Body of pancreas (tissue), 4 donors: ENCODE measurements around the gene CD74. TPM values are rescaled to one million over a fixed set of nuclear protein-coding genes. Genes with fewer than 3 reads are reported as not detected.

ENCODE experiments used
- ATAC-seq: fragments of 150-250 bp; one replicate; pipeline ENCODE4 v1.9.1; 2016
- DNase-seq, 4 donors: peaks; one replicate each; pipeline ENCODE4 v3.0.0-alpha.2; 2019
- H3K27ac ChIP-seq, 4 donors: fragments of 200-600 bp; sonication (generic); 1 replicate in 3 of 4; 2 replicates in 1 of 4; pipeline versions ENCODE4 v1.5.1 to v1.6.1; 2016 to 2019; ENCODE audit warnings: mild to moderate bottlenecking in 1 of 4, mixed read lengths in 1 of 4, moderate library complexity in 1 of 4
- H3K27me3 ChIP-seq, 2 donors: fragments of 200-600 bp; sonication (generic); one replicate each; pipeline ENCODE4 v1.6.0; 2016; ENCODE audit warnings: mild to moderate bottlenecking in 1 of 2
- H3K36me3 ChIP-seq, 2 donors: fragments of 200-600 bp; sonication (generic); replicated peaks in 1 of 2; 2 replicates each; pipeline ENCODE4 v1.5.1; 2016; ENCODE audit warnings: low read depth in 2 of 2; ENCODE audit not compliant: insufficient read depth in 1 of 2
- H3K4me1 ChIP-seq: fragments of 200-600 bp; sonication (generic); one replicate; pipeline ENCODE4 v1.6.0; 2016
- H3K4me3 ChIP-seq, 2 donors: fragments of 200-600 bp; sonication (generic); 1 replicate in 1 of 2; 2 replicates in 1 of 2; pipeline ENCODE4 v1.5.1; 2016 to 2019
- H3K9me3 ChIP-seq, 3 donors: fragments of 200-600 bp; sonication (generic); 1 replicate in 2 of 3; 2 replicates in 1 of 3; pipeline ENCODE4 v1.5.1; 2016
- POLR2A ChIP-seq, 3 donors: fragments of 450-650 bp; IDR thresholded peaks; one replicate each; pipeline ENCODE4 v1.6.1; 2016; ENCODE audit warnings: antibody characterized with exemption in 3 of 3, mild to moderate bottlenecking in 2 of 3
- WGBS, 2 donors: methylation state at CpG; one replicate each; pipeline ENCODE4 v1.1.5; 2017; 5-methylcytosine and 5-hydroxymethylcytosine counted together
- intact Hi-C: fragments of 100-400 bp; cut with DNase I; formaldehyde crosslinking; loops from one replicate; pipeline ENCODE4 v1.15.1; 2023
- total RNA-seq, 2 donors: library from RNA; depleted of rRNA; stranded (reverse); fragments of >200 nt; gene quantifications; one replicate each; pipeline ENCODE4 v1.1.0, GENCODE V29; 2016
- TF ChIP-seq, protein P1 (sequence below), 7 experiments: fragments of 450-650 bp in 4 of 7; fragments of 200-600 bp in 3 of 7; sonication (generic) in 3 of 7; IDR thresholded peaks; one replicate each; pipeline ENCODE4 v1.5.1; 2016 to 2019; ENCODE audit warnings: antibody characterized with exemption in 7 of 7

Gene CD74
- total RNA-seq, 2 donors from 2014 or later: 130 to 405 TPM

DNA sequence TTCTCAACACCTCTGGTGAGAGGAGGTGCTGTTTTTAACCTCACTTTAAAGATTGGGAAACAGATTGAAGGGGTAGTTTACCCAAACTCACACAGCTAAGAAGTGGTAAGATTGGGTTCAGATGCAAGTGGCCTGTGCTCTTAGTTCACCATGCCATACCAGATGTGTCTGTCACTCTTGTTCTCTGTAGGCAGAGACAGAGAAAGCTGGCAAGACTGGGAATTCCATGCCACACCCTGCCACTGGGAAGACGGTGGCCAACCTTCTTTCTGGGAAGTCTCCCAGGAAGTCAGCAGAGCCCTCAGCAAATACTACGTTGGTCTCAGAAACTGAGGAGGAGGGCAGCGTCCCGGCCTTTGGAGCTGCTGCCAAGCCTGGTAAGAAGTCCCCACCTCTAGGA lies 44.2 kb downstream of the CD74 start:
- Histone ChIP-seq H3K36me3 (peaks cover 13 to 58% of the 10 kb centered on the region in 2 donors), H3K4me3 (no peak overlapping the region), H3K4me1 (no peaks in the 10 kb centered on the region), H3K27me3 (no peaks in the 10 kb centered on the region), H3K27ac (no peak overlapping the region), H3K9me3 (no peaks in the 10 kb centered on the region)
- ATAC-seq (no peak), DNase-seq (no peak)
- intact Hi-C loops: no loop called here
- TF ChIP-seq POLR2A (IDR thresholded peaks at IDR 0.05): no peak
- TF ChIP-seq, protein P1, sequence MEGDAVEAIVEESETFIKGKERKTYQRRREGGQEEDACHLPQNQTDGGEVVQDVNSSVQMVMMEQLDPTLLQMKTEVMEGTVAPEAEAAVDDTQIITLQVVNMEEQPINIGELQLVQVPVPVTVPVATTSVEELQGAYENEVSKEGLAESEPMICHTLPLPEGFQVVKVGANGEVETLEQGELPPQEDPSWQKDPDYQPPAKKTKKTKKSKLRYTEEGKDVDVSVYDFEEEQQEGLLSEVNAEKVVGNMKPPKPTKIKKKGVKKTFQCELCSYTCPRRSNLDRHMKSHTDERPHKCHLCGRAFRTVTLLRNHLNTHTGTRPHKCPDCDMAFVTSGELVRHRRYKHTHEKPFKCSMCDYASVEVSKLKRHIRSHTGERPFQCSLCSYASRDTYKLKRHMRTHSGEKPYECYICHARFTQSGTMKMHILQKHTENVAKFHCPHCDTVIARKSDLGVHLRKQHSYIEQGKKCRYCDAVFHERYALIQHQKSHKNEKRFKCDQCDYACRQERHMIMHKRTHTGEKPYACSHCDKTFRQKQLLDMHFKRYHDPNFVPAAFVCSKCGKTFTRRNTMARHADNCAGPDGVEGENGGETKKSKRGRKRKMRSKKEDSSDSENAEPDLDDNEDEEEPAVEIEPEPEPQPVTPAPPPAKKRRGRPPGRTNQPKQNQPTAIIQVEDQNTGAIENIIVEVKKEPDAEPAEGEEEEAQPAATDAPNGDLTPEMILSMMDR (IDR thresholded peaks at IDR 0.05): no peak
- WGBS, 2 donors: 94 to 97% methylated on average over 3 to 4 of the region's 4 CpGs

DNA sequence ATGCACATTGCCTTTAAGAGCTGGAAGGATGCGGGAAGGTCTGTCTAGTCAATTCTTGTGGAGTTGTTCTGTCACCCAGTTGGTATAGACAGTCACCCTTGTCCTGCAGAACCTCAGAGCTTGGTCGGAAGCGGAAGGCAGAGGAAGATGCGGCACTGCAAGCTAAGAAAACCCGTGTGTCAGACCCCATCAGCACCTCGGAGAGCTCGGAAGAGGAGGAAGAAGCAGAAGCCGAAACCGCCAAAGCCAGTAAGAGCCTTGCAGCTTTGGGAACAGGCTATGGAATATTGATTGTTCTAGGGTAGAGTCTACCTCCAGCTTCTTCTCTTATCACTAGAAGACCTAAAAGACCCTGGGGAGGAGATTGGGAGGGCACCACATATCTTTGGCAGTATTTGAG lies 48.7 kb downstream of the CD74 start:
- 85 to 91% methylated on average over 9 of the region's 9 CpGs for WGBS, 2 donors
- Histone ChIP-seq H3K27ac (no peak overlapping the region), H3K4me3 (no peak overlapping the region), H3K4me1 (peaks cover 6% of the 10 kb centered on the region), H3K36me3 (peaks cover 0 to 33% of the 10 kb centered on the region in 2 donors), H3K9me3 (no peaks in the 10 kb centered on the region), H3K27me3 (no peaks in the 10 kb centered on the region)
- intact Hi-C loops: no loop called here
- no peak for DNase-seq
- TF ChIP-seq, protein P1 (IDR thresholded peaks at IDR 0.05): no peak
- no peak for TF ChIP-seq POLR2A (IDR thresholded peaks at IDR 0.05)
- no peak for ATAC-seq

DNA sequence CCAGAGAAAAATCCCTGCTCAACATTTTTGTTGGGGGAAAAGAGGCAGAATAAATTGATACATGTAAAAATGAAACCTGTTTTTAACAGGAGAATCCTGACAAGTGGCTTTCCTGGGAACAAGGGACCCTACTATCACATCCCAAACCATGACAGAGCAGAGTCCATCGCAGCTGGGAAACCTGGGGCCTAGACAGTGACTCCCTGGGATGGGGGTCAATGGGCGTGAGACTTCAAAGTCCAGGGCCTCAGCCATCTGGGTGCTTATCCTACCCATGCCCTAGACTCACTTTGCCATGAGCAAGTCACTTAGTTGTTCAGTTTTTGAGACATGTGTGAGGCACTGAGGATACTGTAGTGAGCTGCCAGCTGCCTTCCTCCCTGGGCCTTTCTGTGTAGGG lies 49.5 kb downstream of the CD74 start:
- H3K27ac ChIP-seq: no peak overlapping the region
- ATAC-seq (no peak), DNase-seq (no peak)
- H3K4me3 ChIP-seq: no peak overlapping the region
- TF ChIP-seq, protein P1 (IDR thresholded peaks at IDR 0.05): no peak
- no peak for TF ChIP-seq POLR2A (IDR thresholded peaks at IDR 0.05)
- H3K4me1 ChIP-seq: peaks cover 14% of the 10 kb centered on the region
- peaks cover 0 to 33% of the 10 kb centered on the region in 2 donors for H3K36me3 ChIP-seq
- 92 to 100% methylated on average over 2 of the region's 2 CpGs for WGBS, 2 donors
- H3K27me3 ChIP-seq: no peaks in the 10 kb centered on the region
- H3K9me3 ChIP-seq: no peaks in the 10 kb centered on the region
- intact Hi-C loops: no loop called here

DNA sequence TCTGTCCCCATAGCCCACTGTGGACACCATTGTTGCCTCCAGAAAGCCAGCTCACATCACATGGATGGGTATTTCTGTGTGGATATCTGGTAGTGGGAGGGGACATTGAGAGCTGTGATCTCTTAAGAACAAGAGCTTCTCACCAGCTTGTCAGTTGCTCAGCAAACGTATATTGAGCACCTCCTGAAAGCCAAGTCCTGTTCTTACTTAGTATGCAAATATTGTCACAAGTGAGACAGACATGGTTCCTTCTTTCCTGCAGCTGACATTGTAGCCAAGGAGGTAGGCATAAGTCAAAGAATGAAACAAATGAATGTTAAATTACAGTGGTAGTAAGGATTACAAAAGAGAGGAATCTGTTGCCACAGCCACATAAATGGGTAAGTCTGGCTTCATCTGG lies 51.4 kb downstream of the CD74 start:
- no peak overlapping the region for H3K27ac ChIP-seq
- ATAC-seq (no peak), DNase-seq (no peak)
- H3K9me3 ChIP-seq: no peaks in the 10 kb centered on the region
- TF ChIP-seq POLR2A (IDR thresholded peaks at IDR 0.05): no peak
- TF ChIP-seq, protein P1 (IDR thresholded peaks at IDR 0.05): no peak
- H3K4me3 ChIP-seq: no peak overlapping the region
- no peaks in the 10 kb centered on the region for H3K27me3 ChIP-seq
- intact Hi-C loops: no loop called here
- WGBS, 2 donors: 70 to 100% methylated on average over 1 of the region's 1 CpG
- H3K36me3 ChIP-seq: peaks cover 0 to 26% of the 10 kb centered on the region in 2 donors
- peaks cover 23% of the 10 kb centered on the region for H3K4me1 ChIP-seq

DNA sequence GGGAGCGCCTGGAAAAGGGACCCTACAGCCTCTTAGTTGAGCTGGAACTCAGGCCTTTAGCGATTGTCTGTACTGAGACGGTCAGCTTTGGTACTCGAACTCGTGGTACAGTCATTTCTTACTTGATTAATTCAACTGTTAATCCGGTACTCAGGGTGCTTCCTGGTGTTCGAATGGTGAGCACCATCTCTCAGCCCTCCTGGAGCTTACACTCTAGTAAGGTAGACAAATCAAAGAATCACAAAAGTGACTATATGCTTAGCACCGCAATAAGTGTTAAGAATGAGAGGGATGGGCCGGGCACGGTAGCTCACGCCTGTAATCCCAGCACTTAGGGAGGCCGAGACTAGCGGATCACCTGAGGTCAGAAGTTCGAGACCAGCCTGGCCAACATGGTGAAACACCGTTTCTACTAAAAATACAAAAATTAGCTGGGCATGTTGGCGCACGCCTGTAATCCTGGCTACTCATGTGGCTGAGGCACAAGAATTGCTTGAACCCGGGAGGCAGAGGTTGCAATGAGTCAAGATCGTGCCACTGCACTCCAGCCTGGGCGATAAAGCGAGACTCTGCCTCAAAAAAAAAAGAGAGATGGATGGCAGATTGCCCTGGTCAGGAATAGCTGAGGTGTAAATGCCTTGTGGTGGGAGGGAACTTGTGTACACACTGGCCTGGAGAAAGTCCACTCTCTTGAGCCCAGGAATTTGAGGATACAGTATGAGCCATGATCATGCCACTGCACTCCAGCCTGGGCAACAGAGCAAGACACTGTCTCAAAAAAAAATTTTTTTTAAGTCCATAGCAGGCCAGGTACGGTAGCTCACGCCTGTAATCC lies 54.2 kb downstream of the CD74 start:
- Histone ChIP-seq H3K4me1 (peaks cover 23% of the 10 kb centered on the region), H3K36me3 (peaks cover 0 to 14% of the 10 kb centered on the region in 2 donors), H3K4me3 (peak overlapping the region; percentile 72 to 85), H3K27ac (peak overlapping the region in 1 of 4 donors; percentile 23), H3K27me3 (no peaks in the 10 kb centered on the region), H3K9me3 (no peaks in the 10 kb centered on the region)
- intact Hi-C loops: no loop called here
- TF ChIP-seq, protein P1 (IDR thresholded peaks at IDR 0.05): no peak
- TF ChIP-seq POLR2A (IDR thresholded peaks at IDR 0.05): no peak
- WGBS, 2 donors: 48 to 54% methylated on average over 22 to 23 of the region's 23 CpGs
- no peak for ATAC-seq
- no peak for DNase-seq
